ENCODE measurements around the gene GAREM1. TPM values are rescaled to one million over a fixed set of nuclear protein-coding genes. Genes with fewer than 3 reads are reported as not detected.

GAREM1 gene
- polyA plus RNA-seq, 1 donor = 8.1 TPM

DNA sequence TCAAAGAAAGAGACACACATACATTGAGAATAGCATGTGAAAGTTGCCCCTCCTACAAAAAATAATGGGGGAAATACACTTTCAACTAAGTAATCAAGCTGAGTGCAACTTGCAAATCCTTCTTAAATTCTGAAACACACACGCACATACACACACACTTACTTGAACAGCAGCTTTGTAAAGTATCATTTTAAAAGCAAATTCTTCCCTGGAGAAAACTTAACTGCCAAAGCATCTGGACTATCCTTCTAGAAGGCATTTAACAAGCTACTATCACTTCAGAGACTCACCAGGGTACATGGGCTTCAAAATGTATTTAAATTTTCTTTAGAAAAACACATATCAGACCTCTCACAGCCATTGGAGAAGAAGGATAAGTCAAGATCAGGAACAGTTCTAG lies 15.3 kb downstream of the GAREM1 start:
- peak; percentile 65 for DNase-seq

DNA sequence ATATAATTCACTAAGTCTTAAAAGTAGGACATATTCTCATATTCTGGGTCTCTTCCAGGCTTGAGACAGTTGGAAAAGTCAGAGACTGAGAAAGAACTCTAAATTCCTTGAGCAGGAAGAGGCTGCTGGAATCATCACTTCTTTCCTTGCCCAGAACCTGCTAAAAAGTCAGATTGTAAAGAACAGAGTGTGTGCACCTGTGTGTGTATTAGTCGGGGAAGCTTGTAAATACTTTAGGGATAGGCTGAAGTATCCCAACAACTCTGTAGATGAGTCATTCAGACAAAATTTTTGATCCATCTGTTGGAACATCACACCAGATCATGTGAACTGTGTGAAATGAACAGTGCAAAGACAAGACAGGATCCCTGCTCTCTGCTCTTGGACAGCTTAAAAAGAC lies 16.1 kb downstream of the GAREM1 start:
- peak; percentile 62 for DNase-seq

- no peak for DNase-seq
Observed at GRCh38 chr18:32450874-32451273, 19.8 kb downstream of the GAREM1 start.

- DNase-seq = no peak
Observed at GRCh38 chr18:32450026-32450691, 20.5 kb downstream of the GAREM1 start.

GRCh38 chr18:32446780-32447179 lies 23.9 kb downstream of the GAREM1 start:
- DNase-seq = no peak

GRCh38 chr18:32445846-32446245 lies 24.8 kb downstream of the GAREM1 start:
- no peak for DNase-seq

DNA sequence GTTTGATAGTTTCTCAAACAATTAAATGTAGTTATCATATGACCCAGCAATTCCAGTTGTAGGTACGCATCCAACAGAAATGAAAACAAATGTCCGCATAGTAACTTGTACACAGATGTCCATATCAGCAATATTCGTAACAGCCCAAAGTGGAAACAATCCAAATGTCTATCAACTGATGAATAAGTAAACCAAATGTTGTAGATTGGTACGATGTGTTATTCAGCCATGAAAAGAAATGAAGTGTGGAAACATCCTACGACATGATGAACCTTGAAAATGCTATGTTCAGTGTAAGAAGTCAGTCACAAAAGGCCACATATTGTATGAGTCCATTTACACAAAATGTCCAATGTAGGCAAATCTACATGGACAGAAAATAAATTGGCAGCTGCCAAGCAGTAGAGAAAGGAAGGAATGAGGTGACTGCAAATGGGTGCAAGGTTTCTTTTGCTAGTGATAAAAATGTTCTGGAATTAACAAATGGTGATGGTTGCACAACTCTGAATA lies 26.9 kb downstream of the GAREM1 start:
- DNase-seq = no peak

GRCh38 chr18:32443033-32443705 lies 27.5 kb downstream of the GAREM1 start:
- no peak for DNase-seq

DNA sequence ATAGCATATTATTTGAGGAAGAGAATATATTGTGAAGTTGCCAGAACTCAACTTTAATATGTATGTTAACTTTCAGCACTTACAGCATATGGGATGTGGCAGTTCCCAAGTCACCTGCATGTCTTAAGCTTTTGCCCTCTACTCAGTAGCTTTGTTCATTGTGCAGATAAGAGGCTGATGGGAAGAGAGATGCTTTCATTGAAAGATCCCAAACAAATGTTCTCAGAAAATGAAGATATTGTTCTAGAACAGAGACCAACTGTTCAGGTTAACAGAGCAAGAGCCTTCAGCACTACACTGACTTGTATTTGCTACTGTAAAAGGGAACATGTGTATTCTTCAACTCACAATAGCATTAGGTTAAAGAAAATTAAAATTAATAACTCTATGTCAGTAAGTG lies 28.1 kb downstream of the GAREM1 start:
- no peak for DNase-seq

- peak; percentile 26 for DNase-seq
Observed at GRCh38 chr18:32441533-32441932, 29.1 kb downstream of the GAREM1 start.

GRCh38 chr18:32440518-32440917 lies 30.2 kb downstream of the GAREM1 start:
- DNase-seq = no peak

DNA sequence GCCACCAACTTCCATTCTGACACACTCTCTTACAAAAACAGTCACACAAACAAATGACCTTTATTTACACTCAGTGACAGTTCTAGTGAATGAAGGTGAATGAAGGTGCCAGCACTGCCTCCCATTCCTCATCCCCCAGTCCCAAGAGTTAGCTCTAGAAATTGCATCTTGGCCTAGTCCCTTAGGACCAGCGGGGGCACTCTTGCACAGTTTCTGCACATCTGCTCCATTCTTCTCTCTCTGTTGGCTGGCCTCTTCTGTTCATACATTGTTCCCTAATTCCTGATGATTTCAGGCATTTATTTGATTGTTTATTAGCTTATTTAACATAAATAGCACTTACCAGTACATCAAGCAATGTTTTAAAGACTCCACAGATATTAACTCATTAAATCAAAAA lies 30.9 kb downstream of the GAREM1 start:
- DNase-seq = no peak

- DNase-seq = no peak
Observed at GRCh38 chr18:32439241-32439640, 31.4 kb downstream of the GAREM1 start.

DNA sequence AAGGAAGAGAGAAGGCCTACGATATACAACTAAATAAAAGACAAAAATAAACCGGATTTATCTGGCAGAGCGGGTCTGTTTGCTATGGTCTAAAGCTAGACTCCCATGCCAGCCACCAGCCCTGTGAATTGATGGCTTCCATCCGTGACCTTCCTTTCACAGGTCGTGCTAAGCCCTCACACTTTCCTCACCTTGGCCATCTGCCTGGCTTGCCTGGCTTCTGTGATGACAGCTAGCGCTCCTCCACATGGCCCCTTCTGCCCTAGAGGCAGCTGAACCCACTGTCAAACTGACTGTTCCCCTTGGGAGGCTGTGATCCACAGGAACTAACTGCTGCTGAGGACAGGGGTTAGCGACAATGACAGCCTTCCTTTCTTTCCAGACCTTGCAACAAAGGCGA lies 32.5 kb downstream of the GAREM1 start:
- DNase-seq = no peak

GRCh38 chr18:32437100-32437834 lies 33.4 kb downstream of the GAREM1 start:
- no peak for DNase-seq

DNA sequence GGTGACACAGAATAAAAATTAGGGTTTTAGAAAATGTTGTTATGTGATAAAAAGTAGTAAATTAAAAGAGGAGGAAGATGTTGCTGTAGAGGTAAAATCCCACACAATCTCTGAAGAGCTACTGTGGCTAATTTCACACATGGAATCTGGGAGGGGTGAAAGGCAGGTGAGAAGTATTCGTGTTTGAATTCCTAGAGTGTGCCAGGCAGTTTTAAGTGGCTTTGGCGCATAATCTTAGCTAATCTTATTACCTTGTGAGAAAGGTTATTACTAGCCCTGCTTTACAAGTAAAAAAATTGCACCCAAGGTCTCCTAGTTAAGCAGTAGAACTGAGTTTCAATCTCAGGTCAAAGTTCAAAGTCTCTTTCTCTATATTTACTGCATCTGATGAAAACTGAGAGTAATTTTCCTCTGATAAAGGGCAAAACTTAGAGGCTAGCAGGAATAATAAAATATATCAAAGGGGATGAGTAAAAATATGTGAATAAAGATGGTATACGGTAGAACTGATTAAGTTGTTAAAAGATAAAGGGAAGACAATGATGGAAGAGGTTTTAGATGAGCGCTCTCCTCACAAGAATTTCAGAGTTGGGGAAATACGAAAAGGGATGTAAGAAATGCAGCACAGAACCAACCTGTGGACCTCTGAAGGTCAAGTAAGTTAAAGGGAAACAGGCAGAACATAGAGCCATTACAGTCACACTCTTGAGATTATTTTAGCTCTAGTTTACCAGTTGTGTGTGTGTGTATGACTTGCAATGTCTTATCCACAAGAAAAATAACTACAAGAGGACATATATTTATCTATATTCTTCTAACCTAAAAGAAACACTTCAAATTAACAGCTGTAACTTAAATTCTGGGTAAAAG lies 34.8 kb downstream of the GAREM1 start:
- DNase-seq = no peak

DNA sequence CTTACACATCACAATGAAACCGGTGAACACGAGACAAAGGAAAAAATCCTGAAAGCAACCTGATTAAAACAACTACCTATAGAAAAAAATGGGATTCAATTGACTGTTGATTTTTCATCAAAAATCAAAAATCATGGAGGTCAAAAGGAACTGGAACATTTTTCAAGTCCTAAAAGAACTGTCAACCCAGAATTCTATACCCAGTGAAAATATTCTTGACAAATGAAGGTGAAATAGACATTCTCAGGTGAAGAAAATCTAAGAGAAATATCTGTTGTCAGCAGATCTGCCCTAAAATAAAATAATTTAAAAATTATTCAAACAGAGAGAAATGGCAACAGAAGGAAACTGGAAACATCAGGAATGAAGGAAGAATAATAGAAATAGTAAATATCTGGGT lies 38.9 kb downstream of the GAREM1 start:
- no peak for DNase-seq

- DNase-seq = no peak
Observed at GRCh38 chr18:32429402-32429801, 41.3 kb downstream of the GAREM1 start.

- no peak for DNase-seq
Observed at GRCh38 chr18:32427084-32427900, 43.4 kb downstream of the GAREM1 start.

DNA sequence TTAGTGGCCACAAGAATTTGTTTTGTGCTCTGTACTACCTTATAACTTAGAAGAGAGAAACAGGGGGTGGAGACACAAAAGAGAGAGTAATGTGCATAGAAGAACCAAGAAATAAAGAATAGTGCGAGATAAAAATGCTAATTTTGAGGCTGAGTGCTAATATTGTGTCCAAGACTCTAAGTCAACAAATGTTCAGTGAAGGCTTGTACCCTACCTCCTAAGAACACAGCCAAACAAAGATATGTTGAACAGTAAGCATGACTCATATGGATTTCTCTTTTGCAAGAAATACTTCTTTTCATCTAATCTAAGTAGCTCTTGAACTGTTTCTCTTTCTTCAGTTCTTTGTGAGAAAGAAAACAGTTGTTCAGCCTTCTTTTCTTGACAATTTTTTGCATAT lies 45.2 kb downstream of the GAREM1 start:
- DNase-seq = no peak

- no peak for DNase-seq
Observed at GRCh38 chr18:32424696-32425095, 46.0 kb downstream of the GAREM1 start.

Measured in hindlimb muscle (tissue), 1 donor.